Measurements from ENCODE around the gene PALD1.

PALD1 gene

GRCh38 chr10:70441161-70441894 lies 37.2 kb upstream of the PALD1 start, which contains the start of gene NODAL:
TSS of gene NODAL (minus strand) at chr10:70441681. CDS start at chr10:70441667, 14 bp downstream.
- Histone ChIP-seq H3K79me2 (ENCODE audit: control insufficient read depth, insufficient read depth, low read length, unreplicated experiment) (no peaks in the 10 kb centered on the region), H3K36me3 (ENCODE audit: insufficient read depth, low read length) (no peaks in the 10 kb centered on the region), H3K4me1 (ENCODE audit: control insufficient read depth, insufficient read depth, low read length, unreplicated experiment) (no peaks in the 10 kb centered on the region), H3K4me3 (ENCODE audit: low read depth, low read length) (peak within 1 kb of the TSS; percentile 57), H3K27me3 (ENCODE audit: insufficient read depth, low read length) (peaks cover 47% of the 10 kb centered on the region), H2AFZ (ENCODE audit: low read length, unreplicated experiment) (no peak within 1 kb of the TSS), H3K27ac (ENCODE audit: low read depth, low read length) (no peak within 1 kb of the TSS)

GRCh38 chr10:70441895-70442309 lies 36.7 kb upstream of the PALD1 start:
- Histone ChIP-seq H3K4me1 (ENCODE audit: control insufficient read depth, insufficient read depth, low read length, unreplicated experiment) (no peaks in the 10 kb centered on the region), H3K36me3 (ENCODE audit: insufficient read depth, low read length) (no peaks in the 10 kb centered on the region), H3K4me3 (ENCODE audit: low read depth, low read length) (no peak overlapping the region), H3K27ac (ENCODE audit: low read depth, low read length) (no peak overlapping the region), H3K79me2 (ENCODE audit: control insufficient read depth, insufficient read depth, low read length, unreplicated experiment) (no peaks in the 10 kb centered on the region), H3K27me3 (ENCODE audit: insufficient read depth, low read length) (peaks cover 47% of the 10 kb centered on the region), H2AFZ (ENCODE audit: low read length, unreplicated experiment) (no peak overlapping the region)

- H3K4me3 ChIP-seq (ENCODE audit: low read depth, low read length): no peak overlapping the region
- no peaks in the 10 kb centered on the region for H3K79me2 ChIP-seq (ENCODE audit: control insufficient read depth, insufficient read depth, low read length, unreplicated experiment)
- no peak overlapping the region for H2AFZ ChIP-seq (ENCODE audit: low read length, unreplicated experiment)
- H3K27me3 ChIP-seq (ENCODE audit: insufficient read depth, low read length): peaks cover 47% of the 10 kb centered on the region
- H3K36me3 ChIP-seq (ENCODE audit: insufficient read depth, low read length): no peaks in the 10 kb centered on the region
- H3K27ac ChIP-seq (ENCODE audit: low read depth, low read length): no peak overlapping the region
- no peaks in the 10 kb centered on the region for H3K4me1 ChIP-seq (ENCODE audit: control insufficient read depth, insufficient read depth, low read length, unreplicated experiment)
Observed at GRCh38 chr10:70442332-70442988, 36.1 kb upstream of the PALD1 start.

GRCh38 chr10:70444744-70445143 lies 33.8 kb upstream of the PALD1 start:
- no peaks in the 10 kb centered on the region for H3K36me3 ChIP-seq (ENCODE audit: insufficient read depth, low read length)
- H3K79me2 ChIP-seq (ENCODE audit: control insufficient read depth, insufficient read depth, low read length, unreplicated experiment): no peaks in the 10 kb centered on the region
- H3K27me3 ChIP-seq (ENCODE audit: insufficient read depth, low read length): peaks cover 30% of the 10 kb centered on the region
- no peaks in the 10 kb centered on the region for H3K4me1 ChIP-seq (ENCODE audit: control insufficient read depth, insufficient read depth, low read length, unreplicated experiment)
- H2AFZ ChIP-seq (ENCODE audit: low read length, unreplicated experiment): no peak overlapping the region
- H3K27ac ChIP-seq (ENCODE audit: low read depth, low read length): no peak overlapping the region
- no peak overlapping the region for H3K4me3 ChIP-seq (ENCODE audit: low read depth, low read length)

- Histone ChIP-seq H3K4me3 (ENCODE audit: low read depth, low read length) (no peak overlapping the region), H3K79me2 (ENCODE audit: control insufficient read depth, insufficient read depth, low read length, unreplicated experiment) (no peaks in the 10 kb centered on the region), H3K27ac (ENCODE audit: low read depth, low read length) (no peak overlapping the region), H3K36me3 (ENCODE audit: insufficient read depth, low read length) (no peaks in the 10 kb centered on the region), H2AFZ (ENCODE audit: low read length, unreplicated experiment) (no peak overlapping the region), H3K4me1 (ENCODE audit: control insufficient read depth, insufficient read depth, low read length, unreplicated experiment) (no peaks in the 10 kb centered on the region), H3K27me3 (ENCODE audit: insufficient read depth, low read length) (peaks cover 18% of the 10 kb centered on the region)
Observed at GRCh38 chr10:70445718-70446657, 32.6 kb upstream of the PALD1 start.

- Histone ChIP-seq H2AFZ (ENCODE audit: low read length, unreplicated experiment) (no peak overlapping the region), H3K4me3 (ENCODE audit: low read depth, low read length) (no peak overlapping the region), H3K27me3 (ENCODE audit: insufficient read depth, low read length) (no peaks in the 10 kb centered on the region), H3K79me2 (ENCODE audit: control insufficient read depth, insufficient read depth, low read length, unreplicated experiment) (no peaks in the 10 kb centered on the region), H3K4me1 (ENCODE audit: control insufficient read depth, insufficient read depth, low read length, unreplicated experiment) (no peaks in the 10 kb centered on the region), H3K27ac (ENCODE audit: low read depth, low read length) (no peak overlapping the region), H3K36me3 (ENCODE audit: insufficient read depth, low read length) (no peaks in the 10 kb centered on the region)
Observed at GRCh38 chr10:70448236-70448635, 30.3 kb upstream of the PALD1 start.

GRCh38 chr10:70455213-70455630 lies 23.3 kb upstream of the PALD1 start:
- Histone ChIP-seq H3K27me3 (ENCODE audit: insufficient read depth, low read length) (no peaks in the 10 kb centered on the region; the same call in 1 of the 2 replicates), H2AFZ (ENCODE audit: low read length, unreplicated experiment) (no peak overlapping the region), H3K4me3 (ENCODE audit: low read depth, low read length) (no peak overlapping the region), H3K27ac (ENCODE audit: low read depth, low read length) (no peak overlapping the region), H3K4me1 (ENCODE audit: control insufficient read depth, insufficient read depth, low read length, unreplicated experiment) (no peaks in the 10 kb centered on the region), H3K79me2 (ENCODE audit: control insufficient read depth, insufficient read depth, low read length, unreplicated experiment) (no peaks in the 10 kb centered on the region), H3K36me3 (ENCODE audit: insufficient read depth, low read length) (no peaks in the 10 kb centered on the region)

GRCh38 chr10:70456164-70456563 lies 22.4 kb upstream of the PALD1 start:
- no peak overlapping the region for H3K27ac ChIP-seq (ENCODE audit: low read depth, low read length)
- no peak overlapping the region for H2AFZ ChIP-seq (ENCODE audit: low read length, unreplicated experiment)
- no peak overlapping the region for H3K4me3 ChIP-seq (ENCODE audit: low read depth, low read length)
- H3K79me2 ChIP-seq (ENCODE audit: control insufficient read depth, insufficient read depth, low read length, unreplicated experiment): no peaks in the 10 kb centered on the region
- H3K27me3 ChIP-seq (ENCODE audit: insufficient read depth, low read length): no peaks in the 10 kb centered on the region; the same call in 1 of the 2 replicates
- H3K4me1 ChIP-seq (ENCODE audit: control insufficient read depth, insufficient read depth, low read length, unreplicated experiment): no peaks in the 10 kb centered on the region
- no peaks in the 10 kb centered on the region for H3K36me3 ChIP-seq (ENCODE audit: insufficient read depth, low read length)

- Histone ChIP-seq H3K4me1 (ENCODE audit: control insufficient read depth, insufficient read depth, low read length, unreplicated experiment) (peaks cover 7% of the 10 kb centered on the region), H2AFZ (ENCODE audit: low read length, unreplicated experiment) (peak overlapping the region; percentile 1), H3K27me3 (ENCODE audit: insufficient read depth, low read length) (no peaks in the 10 kb centered on the region; the same call in 1 of the 2 replicates), H3K79me2 (ENCODE audit: control insufficient read depth, insufficient read depth, low read length, unreplicated experiment) (no peaks in the 10 kb centered on the region), H3K36me3 (ENCODE audit: insufficient read depth, low read length) (no peaks in the 10 kb centered on the region), H3K27ac (ENCODE audit: low read depth, low read length) (no peak overlapping the region), H3K4me3 (ENCODE audit: low read depth, low read length) (peak overlapping the region; percentile 57; the same call in 1 of the 2 replicates)
Observed at GRCh38 chr10:70457759-70458305, 20.7 kb upstream of the PALD1 start.

Measured in ACC112 (cell line).